ENCODE data around the gene SOX18. TPM values are rescaled to one million over a fixed set of nuclear protein-coding genes. Genes with fewer than 3 reads are reported as not detected.
A peak's percentile ranks its signal among the peaks of the same experiment; 100 is the strongest.

Gene SOX18
- total and polyA plus RNA-seq, 2 of the 13 experiments (the other 11 are each of a cell fraction or from before 2014, with no cell fraction given) = 1.6 to 1.9 TPM

- peak; percentile 13; the same call in 1 of the 3 replicates for TF ChIP-seq MXI1 (IDR thresholded peaks at IDR 0.05; ENCODE audit: borderline replicate concordance, low read depth, low read length)
- no peak for TF ChIP-seq ZNF276 (CRISPR knock-in tag; IDR thresholded peaks at IDR 0.05; ENCODE audit: low read depth)
- TF ChIP-seq HNRNPLL (IDR thresholded peaks at IDR 0.05; ENCODE audit: low read depth, low read length, poor library complexity, severe bottlenecking) = peak; percentile 27
- peak; percentile 68 for TF ChIP-seq RBFOX2 (IDR thresholded peaks at IDR 0.05; ENCODE audit: low read depth, low read length)
- TF ChIP-seq TOE1 (CRISPR knock-in tag; IDR thresholded peaks at IDR 0.05) = no peak
- TF ChIP-seq ZFP36L1 (CRISPR knock-in tag; IDR thresholded peaks at IDR 0.05) = no peak
- TF ChIP-seq TBP (CRISPR knock-in tag; IDR thresholded peaks at IDR 0.05) = no peak
- no peak for TF ChIP-seq HNF1A (IDR thresholded peaks at IDR 0.05; ENCODE audit: low read depth)
- 0 out of 2 replicates have a peak, but pooled peaks have one; percentile 7 for TF ChIP-seq HNF1A (CRISPR knock-in tag; IDR thresholded peaks at IDR 0.05; ENCODE audit: borderline replicate concordance)
- TF ChIP-seq RBM22 (optimal IDR thresholded peaks at IDR 0.05; ENCODE audit: low read length) = peak; percentile 11
- TF ChIP-seq ZNF678 (CRISPR knock-in tag; IDR thresholded peaks at IDR 0.05) = no peak
- TF ChIP-seq ATF5 (CRISPR knock-in tag; IDR thresholded peaks at IDR 0.05; ENCODE audit: low read depth) = no peak
- TF ChIP-seq ZFP90 (CRISPR knock-in tag; IDR thresholded peaks at IDR 0.05; ENCODE audit: borderline replicate concordance) = no peak
- no peak; the same call in 1 of the 2 replicates for TF ChIP-seq ZHX1 (CRISPR knock-in tag; IDR thresholded peaks at IDR 0.05; ENCODE audit: low read depth)
- no peak for TF ChIP-seq POLR2AphosphoS2 (IDR thresholded peaks at IDR 0.05; ENCODE audit: low read depth, low read length)
- TF ChIP-seq ZNF468 (CRISPR knock-in tag; IDR thresholded peaks at IDR 0.05) = no peak
- no peak for TF ChIP-seq ELF4 (CRISPR knock-in tag; IDR thresholded peaks at IDR 0.05; ENCODE audit: borderline replicate concordance)
- TF ChIP-seq ZNF569 (CRISPR knock-in tag; IDR thresholded peaks at IDR 0.05; ENCODE audit: borderline replicate concordance) = no peak
- TF ChIP-seq ATAD3A (CRISPR knock-in tag; IDR thresholded peaks at IDR 0.05) = no peak
- no peak for TF ChIP-seq HMGA1 (CRISPR knock-in tag; conservative IDR thresholded peaks at IDR 0.05)
Observed at GRCh38 chr20:64037498-64038213, 11.8 kb downstream of the SOX18 start (continued).

Data from HepG2 (cell line).